Kidney glomerular epithelial cell (primary cell): ENCODE measurements around the gene OR2T34.
"Not testable (repeated sequence)": the region's sequence is repeated elsewhere in the genome, so short reads cannot be mapped to it uniquely, and the experiment has no call there.

Experiments used
- DNase-seq: peaks from one replicate; lab custom pipeline; 2025; lab: John Stamatoyannopoulos, UW

OR2T34 gene

DNA sequence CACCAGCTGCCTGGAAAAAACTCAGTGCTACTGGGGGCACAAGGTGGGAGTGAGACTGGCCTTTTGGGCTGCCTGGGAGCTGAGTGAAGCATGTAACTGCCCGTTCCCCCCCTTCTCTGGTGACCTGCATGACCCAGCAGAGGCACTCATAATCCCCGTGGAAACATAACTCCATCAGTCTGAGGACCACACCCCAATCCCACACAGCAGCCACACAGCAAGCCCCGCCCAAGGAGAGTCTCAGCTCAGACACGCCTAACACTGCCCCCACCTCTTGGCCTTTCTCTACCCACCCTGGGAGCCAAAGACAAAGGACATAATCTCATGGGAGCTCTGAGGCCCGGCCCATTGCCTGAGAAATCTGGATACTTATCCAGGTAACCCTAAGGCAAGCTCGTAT, 23.5 kb downstream of the OR2T34 start:
- DNase-seq: not testable (repeated sequence)

DNA sequence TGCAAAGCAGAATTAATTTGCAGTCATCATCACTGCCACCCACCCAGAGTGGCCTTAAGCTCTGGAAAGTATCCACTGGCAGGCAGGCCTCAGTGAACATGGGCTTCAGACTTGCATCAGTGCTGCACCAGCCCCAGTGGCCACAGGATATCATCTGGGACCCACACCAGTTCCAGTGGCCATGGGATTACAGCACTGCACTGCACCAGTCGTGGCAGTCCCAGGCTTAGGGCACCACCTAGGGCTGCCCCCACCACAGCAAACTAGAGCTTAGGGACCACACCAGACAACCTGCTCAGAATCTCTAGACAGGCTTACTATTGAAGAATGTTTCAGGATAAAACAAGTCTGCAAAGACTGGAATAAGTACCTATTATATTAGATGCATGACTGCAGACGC, 27.2 kb downstream of the OR2T34 start:
- not testable (repeated sequence) for DNase-seq

- not testable (repeated sequence) for DNase-seq
Observed at GRCh38 chr1:248537449-248537848, 37.1 kb downstream of the OR2T34 start.
